ENCODE measurements around the gene FBN3.

The FBN3 gene

GRCh38 chr19:8148410-8149260 lies 757 bp downstream of the FBN3 start:
- no peak for DNase-seq (ENCODE audit: low read depth)

DNA sequence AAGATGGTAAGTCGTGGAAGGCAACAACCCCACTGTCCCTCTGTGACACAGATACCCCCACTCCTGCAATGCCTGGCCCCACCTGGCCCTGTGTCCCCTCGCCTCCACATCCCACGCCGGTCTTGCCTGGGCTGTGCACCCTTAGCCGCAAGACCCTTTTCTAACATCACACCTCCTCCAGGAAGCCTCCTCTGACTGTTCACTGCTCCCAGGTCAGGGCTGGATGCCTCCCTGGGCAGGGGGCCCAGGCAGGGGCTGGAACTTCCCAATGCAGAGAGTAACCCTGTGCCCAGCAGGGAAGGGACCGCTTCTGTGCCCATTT lies 1.3 kb downstream of the FBN3 start:
- no peak for DNase-seq (ENCODE audit: low read depth)

- no peak for DNase-seq (ENCODE audit: low read depth)
Observed at GRCh38 chr19:8147582-8147978, 1.8 kb downstream of the FBN3 start.

- no peak for DNase-seq (ENCODE audit: low read depth)
Observed at GRCh38 chr19:8146877-8147581, 2.4 kb downstream of the FBN3 start.

DNA sequence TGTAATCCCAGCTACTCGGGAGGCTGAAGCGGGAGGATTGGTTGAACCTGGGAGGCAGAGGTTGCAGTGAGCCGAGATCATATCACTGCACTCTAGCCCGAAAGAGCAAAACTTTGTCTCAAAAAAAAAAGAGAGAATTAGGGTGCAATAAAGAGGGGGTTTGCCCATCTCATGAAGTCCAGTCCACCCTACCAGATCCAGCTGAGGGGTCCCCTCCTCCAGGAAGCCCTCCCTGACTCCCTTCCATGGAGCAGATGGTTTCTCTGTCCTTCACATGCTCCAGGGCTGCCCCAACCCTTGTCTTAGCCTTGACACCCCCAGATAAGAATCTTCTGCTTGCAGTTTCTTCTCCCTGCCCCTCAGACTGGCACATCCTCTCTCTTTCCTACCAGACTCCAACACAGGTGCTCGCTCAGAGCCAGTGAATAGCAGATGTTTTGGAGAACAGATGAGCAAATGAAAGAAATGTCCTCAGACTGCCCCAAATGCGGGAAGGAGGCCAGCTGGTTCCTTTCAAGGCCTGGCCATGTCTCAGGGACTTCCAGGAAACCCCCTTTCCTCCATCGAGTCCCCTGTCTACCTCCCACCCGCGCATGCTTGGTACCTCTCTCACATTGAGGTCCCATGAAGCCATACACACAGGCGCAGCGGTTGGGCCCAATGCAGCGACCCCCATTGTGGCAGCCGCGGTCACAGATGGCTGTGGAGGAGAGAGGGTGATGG lies 5.0 kb downstream of the FBN3 start:
- DNase-seq (ENCODE audit: low read depth), result no peak

DNA sequence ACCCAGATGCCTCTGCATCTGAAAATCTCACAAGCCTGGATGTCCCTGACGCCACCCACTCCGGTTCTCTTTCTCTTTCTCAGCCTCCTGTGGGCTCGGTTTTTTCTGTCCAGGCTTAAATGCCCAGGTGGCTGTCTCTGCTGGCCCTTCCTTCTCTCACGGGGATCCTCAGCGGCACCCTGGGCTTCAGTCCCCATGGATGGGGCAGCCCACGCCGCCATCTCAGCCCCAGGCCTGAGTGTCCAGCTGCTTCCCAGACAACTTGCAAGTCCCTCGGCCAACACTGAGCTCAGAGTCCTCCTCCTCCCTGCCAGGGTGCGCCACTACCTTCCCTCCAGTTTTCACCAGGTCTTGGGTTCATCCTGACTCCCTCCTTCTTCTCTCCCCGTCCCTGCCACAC lies 6.4 kb downstream of the FBN3 start:
- DNase-seq (ENCODE audit: low read depth), result no peak

- DNase-seq (ENCODE audit: low read depth), result no peak
Observed at GRCh38 chr19:8142513-8142900, 6.9 kb downstream of the FBN3 start.

DNA sequence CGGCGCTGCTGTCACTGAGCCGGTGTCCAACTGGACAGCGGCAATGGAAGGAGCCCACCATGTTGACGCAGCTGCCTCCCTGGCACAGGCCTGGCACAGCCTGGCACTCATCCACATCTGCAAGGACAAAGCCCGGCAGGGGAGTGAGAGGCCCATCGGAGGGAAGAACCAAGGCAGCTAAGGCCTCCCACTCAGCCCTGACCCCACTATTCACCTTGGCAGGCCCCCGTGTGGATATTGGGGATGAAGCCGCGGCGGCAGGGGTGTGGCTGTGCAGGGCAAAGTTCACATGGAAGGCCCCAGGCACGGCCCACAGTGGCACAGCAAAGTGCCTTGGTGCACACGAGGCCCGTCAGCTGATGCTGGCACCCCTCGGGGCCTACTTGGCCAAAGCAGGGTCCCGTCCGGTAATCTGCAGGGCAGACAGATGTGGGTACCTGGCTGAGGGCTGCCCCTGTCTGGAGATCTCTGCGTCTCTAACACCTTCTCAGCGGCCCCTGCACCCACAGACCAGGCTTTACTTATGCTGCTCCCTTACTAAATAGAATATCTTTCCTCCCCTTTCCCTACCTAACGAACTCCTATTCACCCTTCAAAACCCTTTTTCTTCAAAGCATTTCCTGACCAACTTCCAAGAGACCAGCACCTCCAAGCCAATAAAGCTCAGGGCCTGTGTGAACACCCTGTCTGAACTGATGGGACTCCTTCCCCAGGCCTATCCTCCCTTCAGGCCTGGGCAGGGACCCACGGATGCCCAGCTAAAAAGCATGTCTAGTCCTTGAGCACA lies 7.5 kb downstream of the FBN3 start:
- DNase-seq (ENCODE audit: low read depth), result no peak

GRCh38 chr19:8138201-8138600 lies 11.2 kb downstream of the FBN3 start:
- no peak for DNase-seq (ENCODE audit: low read depth)

DNA sequence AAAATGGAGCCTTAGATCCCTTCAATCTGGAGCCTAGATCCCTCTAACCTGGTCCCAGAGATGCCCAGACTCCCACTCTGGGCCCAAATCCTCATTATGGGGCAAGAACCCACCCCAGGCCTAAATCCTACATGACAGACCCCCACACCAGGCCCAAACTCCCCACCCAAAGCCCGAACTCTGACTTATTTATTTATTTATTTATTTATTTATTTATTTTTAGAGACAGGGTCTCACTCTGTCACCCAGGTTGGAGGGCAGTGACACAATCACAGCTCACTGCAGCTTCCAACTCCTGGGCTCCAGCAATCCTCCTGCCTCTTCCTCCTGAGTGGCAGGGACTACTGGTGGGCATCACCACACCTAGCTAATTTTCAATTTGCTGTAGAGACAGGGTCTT lies 12.0 kb downstream of the FBN3 start:
- DNase-seq (ENCODE audit: low read depth), result no peak

GRCh38 chr19:8135946-8136618 lies 13.3 kb downstream of the FBN3 start:
- no peak for DNase-seq (ENCODE audit: low read depth)

- DNase-seq (ENCODE audit: low read depth), result no peak
Observed at GRCh38 chr19:8132858-8133458, 16.4 kb downstream of the FBN3 start.

- no peak for DNase-seq (ENCODE audit: low read depth)
Observed at GRCh38 chr19:8131517-8131916, 17.9 kb downstream of the FBN3 start.

DNA sequence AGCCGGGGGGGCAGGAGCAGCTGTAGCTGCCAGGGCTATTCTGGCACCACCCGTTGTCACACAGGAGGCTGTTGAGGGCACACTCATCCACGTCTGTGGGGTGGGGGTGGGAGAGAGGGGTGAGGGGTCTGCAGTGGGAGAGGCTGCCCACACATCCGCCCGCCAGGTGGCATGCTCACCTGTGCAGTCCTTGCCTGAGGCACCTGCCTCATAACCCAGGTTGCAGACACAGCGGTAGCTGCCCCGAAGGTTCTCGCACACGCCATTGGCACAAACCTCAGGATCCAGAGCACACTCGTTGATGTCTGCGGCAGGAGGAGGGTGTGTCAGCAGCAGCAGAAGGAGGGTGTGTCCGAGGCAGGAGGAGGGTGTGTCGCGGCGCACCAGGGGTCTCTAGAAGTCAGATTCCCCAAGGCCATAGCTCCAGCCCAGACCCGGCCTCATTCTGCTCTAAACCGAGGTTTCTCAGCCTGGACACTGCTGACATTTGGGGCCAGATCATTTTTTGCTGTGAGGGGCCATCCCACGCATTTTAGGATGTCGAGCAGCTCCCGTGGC lies 20.3 kb downstream of the FBN3 start:
- no peak for DNase-seq (ENCODE audit: low read depth)

DNA sequence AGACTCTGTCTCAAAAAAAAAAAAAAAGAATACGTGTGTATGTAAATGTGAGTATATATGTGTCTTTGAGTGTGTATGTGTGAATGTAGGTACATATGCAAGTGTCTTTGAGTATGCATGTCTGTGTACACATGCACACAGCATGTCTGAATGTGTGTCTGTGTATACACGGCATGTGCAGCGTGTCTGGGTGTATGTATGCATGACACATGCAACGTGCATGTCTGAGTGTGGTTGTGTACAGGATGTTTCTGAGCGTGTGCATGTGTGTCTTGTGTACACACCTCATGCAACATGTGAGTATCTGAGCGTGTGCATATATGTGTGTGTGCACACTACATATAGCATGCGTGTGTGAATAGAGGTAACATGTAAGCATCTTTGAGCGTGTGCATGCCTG lies 20.8 kb downstream of the FBN3 start:
- no peak for DNase-seq (ENCODE audit: low read depth)

DNA sequence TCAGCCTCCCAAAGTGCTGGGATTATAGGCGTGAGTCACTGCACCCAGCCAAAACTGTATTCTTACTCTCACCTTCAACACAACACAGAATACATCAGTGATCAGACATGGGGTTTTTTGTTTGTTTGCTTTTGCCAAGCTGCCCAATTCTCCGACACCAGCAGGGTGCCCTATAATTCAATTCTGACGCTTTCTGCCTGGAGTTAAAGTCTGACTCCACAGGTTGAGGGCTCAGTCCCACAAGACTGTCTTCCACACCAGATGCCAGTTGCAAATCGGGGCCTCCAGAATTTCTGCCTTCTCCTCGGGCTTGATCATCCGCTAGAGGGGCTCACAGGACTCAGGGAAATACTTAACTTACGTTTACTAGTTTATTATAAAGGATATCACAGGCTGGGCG lies 22.1 kb downstream of the FBN3 start:
- no peak for DNase-seq (ENCODE audit: low read depth)

DNA sequence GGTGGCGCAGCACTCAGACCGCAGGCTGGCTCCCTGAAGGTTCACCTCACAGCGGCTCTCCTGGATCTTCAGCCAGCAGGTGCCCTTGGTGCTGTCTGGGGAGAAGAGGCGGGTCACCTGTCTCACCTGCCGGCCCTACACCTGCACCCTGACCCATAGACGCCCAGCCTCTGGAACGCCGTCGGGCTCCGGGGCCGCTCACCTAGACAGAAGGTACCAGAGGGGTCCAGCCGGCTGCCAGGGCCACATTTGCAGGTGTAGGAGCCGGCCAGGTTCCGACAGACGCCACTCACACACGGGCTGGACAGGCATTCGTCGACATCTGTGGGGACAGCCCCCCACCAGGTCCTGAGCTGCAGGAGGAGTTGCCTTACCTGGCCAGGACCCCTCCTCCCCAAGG lies 22.9 kb downstream of the FBN3 start:
- no peak for DNase-seq (ENCODE audit: low read depth)

GRCh38 chr19:8126008-8126407 lies 23.4 kb downstream of the FBN3 start:
- no peak for DNase-seq (ENCODE audit: low read depth)

GRCh38 chr19:8123683-8124082 lies 25.7 kb downstream of the FBN3 start:
- no peak for DNase-seq (ENCODE audit: low read depth)

- no peak for DNase-seq (ENCODE audit: low read depth)
Observed at GRCh38 chr19:8120636-8121480, 28.5 kb downstream of the FBN3 start.
